ENCODE results near the gene ACOT12.

DNA sequence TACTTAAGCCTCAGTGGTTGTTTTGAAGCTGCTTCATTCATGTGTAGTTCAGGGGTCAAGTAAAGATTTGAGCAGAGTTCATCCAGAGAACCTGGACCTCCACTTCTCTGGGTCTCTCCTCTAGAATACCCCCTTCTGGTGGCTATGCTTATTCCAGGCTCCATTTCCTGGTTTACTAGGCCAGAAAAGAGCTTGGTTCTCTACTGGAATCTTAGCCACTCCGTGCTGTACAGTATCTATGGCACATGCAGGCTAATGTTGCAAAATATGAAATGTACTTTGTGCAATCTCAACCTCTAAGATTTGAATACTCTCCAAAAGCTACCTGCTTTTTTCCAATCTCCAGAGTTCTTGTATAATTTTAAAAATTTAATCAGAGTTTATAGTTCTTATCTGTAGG lies 110.0 kb downstream of the ACOT12 start:
- TF ChIP-seq, protein P1, sequence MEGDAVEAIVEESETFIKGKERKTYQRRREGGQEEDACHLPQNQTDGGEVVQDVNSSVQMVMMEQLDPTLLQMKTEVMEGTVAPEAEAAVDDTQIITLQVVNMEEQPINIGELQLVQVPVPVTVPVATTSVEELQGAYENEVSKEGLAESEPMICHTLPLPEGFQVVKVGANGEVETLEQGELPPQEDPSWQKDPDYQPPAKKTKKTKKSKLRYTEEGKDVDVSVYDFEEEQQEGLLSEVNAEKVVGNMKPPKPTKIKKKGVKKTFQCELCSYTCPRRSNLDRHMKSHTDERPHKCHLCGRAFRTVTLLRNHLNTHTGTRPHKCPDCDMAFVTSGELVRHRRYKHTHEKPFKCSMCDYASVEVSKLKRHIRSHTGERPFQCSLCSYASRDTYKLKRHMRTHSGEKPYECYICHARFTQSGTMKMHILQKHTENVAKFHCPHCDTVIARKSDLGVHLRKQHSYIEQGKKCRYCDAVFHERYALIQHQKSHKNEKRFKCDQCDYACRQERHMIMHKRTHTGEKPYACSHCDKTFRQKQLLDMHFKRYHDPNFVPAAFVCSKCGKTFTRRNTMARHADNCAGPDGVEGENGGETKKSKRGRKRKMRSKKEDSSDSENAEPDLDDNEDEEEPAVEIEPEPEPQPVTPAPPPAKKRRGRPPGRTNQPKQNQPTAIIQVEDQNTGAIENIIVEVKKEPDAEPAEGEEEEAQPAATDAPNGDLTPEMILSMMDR (IDR thresholded peaks at IDR 0.05): no peak
- TF ChIP-seq POLR2A (IDR thresholded peaks at IDR 0.05): no peak
